Coronary artery (tissue), 2 donors: ENCODE results near the gene GRB10.

Experiments used
- DNase-seq: peaks from one replicate; pipeline ENCODE4 v3.0.0-alpha.2; 2017; ENCODE audit warnings: low spot score
- H3K27ac ChIP-seq, 2 donors: fragments of 200-600 bp; sonication (generic); one replicate each; pipeline ENCODE4 v1.5.1; 2016 to 2019
- H3K4me3 ChIP-seq: fragments of 200-600 bp; sonication (generic); 2 replicates; pipeline ENCODE4 v1.5.1; 2016; ENCODE audit warnings: mild to moderate bottlenecking, moderate library complexity
- CTCF ChIP-seq: fragments of 200-600 bp; sonication (generic); IDR thresholded peaks from one replicate; pipeline ENCODE4 v1.5.1; 2019; ENCODE audit warnings: antibody characterized with exemption

Gene GRB10

GRCh38 chr7:50771120-50772002, 11.3 kb downstream of the GRB10 start:
- no peak for TF ChIP-seq CTCF
- Histone ChIP-seq H3K27ac (no peak overlapping the region), H3K4me3 (no peak overlapping the region)
- DNase-seq: no peak

GRCh38 chr7:50768485-50769474, 13.9 kb downstream of the GRB10 start:
- H3K4me3 ChIP-seq: no peak overlapping the region
- no peak for TF ChIP-seq CTCF
- no peak overlapping the region for H3K27ac ChIP-seq
- no peak for DNase-seq

GRCh38 chr7:50766849-50767207, 15.9 kb downstream of the GRB10 start:
- H3K27ac ChIP-seq: no peak overlapping the region
- no peak for TF ChIP-seq CTCF

GRCh38 chr7:50766106-50766848, 16.4 kb downstream of the GRB10 start:
- TF ChIP-seq CTCF: no peak
- no peak overlapping the region for H3K27ac ChIP-seq
- DNase-seq: no peak
- H3K4me3 ChIP-seq: no peak overlapping the region

More at GRCh38 chr7:50766849-50767207, 15.9 kb downstream of the GRB10 start:
- DNase-seq: no peak
- no peak overlapping the region for H3K4me3 ChIP-seq

- H3K27ac ChIP-seq: no peak overlapping the region
- no peak for DNase-seq
- no peak for TF ChIP-seq CTCF
- no peak overlapping the region for H3K4me3 ChIP-seq
Measured at GRCh38 chr7:50762337-50762736, 20.4 kb downstream of the GRB10 start.

- TF ChIP-seq CTCF: no peak
- H3K27ac ChIP-seq: no peak overlapping the region
- no peak for DNase-seq
- no peak overlapping the region for H3K4me3 ChIP-seq
Measured at GRCh38 chr7:50761713-50762112, 21.0 kb downstream of the GRB10 start.
